ENCODE measurements around the gene FMR1.

FMR1 gene

GRCh38 chrX:147911192-147912022 is at the start of gene FMR1:
FMR1 (plus strand) TSS chrX:147911919; CDS start chrX:147912180, 261 bp downstream.
- H3K9me3 ChIP-seq: no peaks in the 10 kb centered on the region
- H3K27me3 ChIP-seq: peaks cover 37% of the 10 kb centered on the region
- peaks cover 21% of the 10 kb centered on the region for H3K4me1 ChIP-seq
- peak within 1 kb of the TSS; percentile 74 for H3K4me2 ChIP-seq
- TF ChIP-seq Cebpa-rat (IDR thresholded peaks at IDR 0.05): no peak
- H4K20me1 ChIP-seq: peaks cover 37% of the 10 kb centered on the region
- peak within 1 kb of the TSS; percentile 90 for H3K9ac ChIP-seq
- peak within 1 kb of the TSS; percentile 92 for H3K27ac ChIP-seq
- peak within 1 kb of the TSS; percentile 83 for H3K4me3 ChIP-seq
- no peaks in the 10 kb centered on the region for H3K36me3 ChIP-seq

GRCh38 chrX:147875866-147876596 is 35.7 kb upstream of the FMR1 start:
- peaks cover 26% of the 10 kb centered on the region for H3K9me3 ChIP-seq
- no peak overlapping the region for H3K4me3 ChIP-seq
- no peak overlapping the region for H3K4me2 ChIP-seq
- no peak overlapping the region for H3K27ac ChIP-seq
- no peaks in the 10 kb centered on the region for H3K36me3 ChIP-seq
- H3K27me3 ChIP-seq: peaks cover 32% of the 10 kb centered on the region
- H3K4me1 ChIP-seq: no peaks in the 10 kb centered on the region
- TF ChIP-seq Cebpa-rat (IDR thresholded peaks at IDR 0.05): no peak
- no peaks in the 10 kb centered on the region for H4K20me1 ChIP-seq
- H3K9ac ChIP-seq: no peak overlapping the region

- Histone ChIP-seq H3K4me1 (no peaks in the 10 kb centered on the region), H3K36me3 (no peaks in the 10 kb centered on the region), H3K27ac (no peak overlapping the region), H3K9ac (no peak overlapping the region), H4K20me1 (no peaks in the 10 kb centered on the region), H3K4me3 (no peak overlapping the region), H3K27me3 (peaks cover 32% of the 10 kb centered on the region), H3K9me3 (peaks cover 16% of the 10 kb centered on the region), H3K4me2 (no peak overlapping the region)
- TF ChIP-seq Cebpa-rat (IDR thresholded peaks at IDR 0.05): no peak
Measured at GRCh38 chrX:147876849-147877646, 34.7 kb upstream of the FMR1 start.

DNA sequence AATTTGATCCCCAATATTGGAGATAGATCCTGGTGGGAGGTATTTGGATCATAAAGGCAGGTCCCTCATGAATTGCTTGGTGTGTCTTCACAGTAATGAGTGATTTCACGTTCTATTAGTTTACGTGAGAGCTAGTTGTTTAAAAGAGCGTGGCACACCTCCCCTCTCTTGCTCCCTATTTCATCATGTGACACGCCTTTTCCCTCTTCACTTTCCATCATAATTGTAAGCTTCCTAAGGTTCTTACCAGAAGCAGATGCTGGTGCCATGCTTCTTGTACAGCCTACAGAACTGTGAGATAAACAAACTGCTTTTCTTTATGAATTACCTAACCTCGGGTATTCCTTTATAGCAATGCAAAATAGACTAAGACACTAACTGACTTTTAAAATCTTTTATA is 34.0 kb upstream of the FMR1 start:
- Histone ChIP-seq H3K27ac (no peak overlapping the region), H3K4me1 (no peaks in the 10 kb centered on the region), H4K20me1 (no peaks in the 10 kb centered on the region), H3K4me2 (no peak overlapping the region), H3K9ac (no peak overlapping the region), H3K27me3 (peaks cover 32% of the 10 kb centered on the region), H3K9me3 (peaks cover 10% of the 10 kb centered on the region), H3K4me3 (no peak overlapping the region), H3K36me3 (no peaks in the 10 kb centered on the region)
- TF ChIP-seq Cebpa-rat (IDR thresholded peaks at IDR 0.05): no peak

- Histone ChIP-seq H3K27me3 (peaks cover 18% of the 10 kb centered on the region), H3K36me3 (no peaks in the 10 kb centered on the region), H3K9ac (no peak overlapping the region), H3K4me3 (no peak overlapping the region), H3K9me3 (peaks cover 29% of the 10 kb centered on the region; the same call in 1 of the 2 replicates), H4K20me1 (no peaks in the 10 kb centered on the region), H3K4me2 (no peak overlapping the region), H3K27ac (no peak overlapping the region), H3K4me1 (no peaks in the 10 kb centered on the region)
- TF ChIP-seq Cebpa-rat (IDR thresholded peaks at IDR 0.05): no peak
Measured at GRCh38 chrX:147884958-147885357, 26.8 kb upstream of the FMR1 start.

- H3K27me3 ChIP-seq: peaks cover 36% of the 10 kb centered on the region
- H3K4me1 ChIP-seq: no peaks in the 10 kb centered on the region
- no peak overlapping the region for H3K9ac ChIP-seq
- no peak for TF ChIP-seq Cebpa-rat (IDR thresholded peaks at IDR 0.05)
- H3K36me3 ChIP-seq: no peaks in the 10 kb centered on the region
- no peak overlapping the region for H3K4me2 ChIP-seq
- H3K27ac ChIP-seq: no peak overlapping the region
- no peak overlapping the region for H3K4me3 ChIP-seq
- no peaks in the 10 kb centered on the region for H4K20me1 ChIP-seq
- peaks cover 25% of the 10 kb centered on the region; the same call in 1 of the 2 replicates for H3K9me3 ChIP-seq
Measured at GRCh38 chrX:147890756-147891155, 21.0 kb upstream of the FMR1 start.

DNA sequence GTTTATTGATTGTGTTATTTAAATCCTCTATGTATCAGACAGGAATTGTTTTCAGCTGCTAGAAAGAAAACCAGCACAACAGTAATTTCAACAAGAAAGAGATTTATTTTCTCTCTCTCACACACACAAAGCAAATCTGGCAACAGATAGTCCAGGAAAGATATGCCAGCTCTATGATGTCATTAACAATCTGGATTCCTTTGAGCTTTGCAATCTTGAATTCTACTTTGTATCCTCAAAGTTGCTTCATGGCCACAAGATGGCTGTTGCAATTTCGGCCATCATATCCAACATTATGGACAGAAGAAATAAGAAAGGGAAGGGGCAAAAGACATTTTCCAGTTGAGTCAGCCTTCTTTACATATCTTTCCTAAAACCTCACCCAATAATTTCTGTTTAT is 19.8 kb upstream of the FMR1 start:
- H3K9me3 ChIP-seq: peaks cover 30% of the 10 kb centered on the region
- no peak overlapping the region for H3K27ac ChIP-seq
- H3K4me2 ChIP-seq: no peak overlapping the region
- no peaks in the 10 kb centered on the region for H4K20me1 ChIP-seq
- TF ChIP-seq Cebpa-rat (IDR thresholded peaks at IDR 0.05): no peak
- no peaks in the 10 kb centered on the region for H3K4me1 ChIP-seq
- H3K4me3 ChIP-seq: no peak overlapping the region
- H3K27me3 ChIP-seq: peaks cover 36% of the 10 kb centered on the region
- H3K9ac ChIP-seq: no peak overlapping the region
- no peaks in the 10 kb centered on the region for H3K36me3 ChIP-seq

DNA sequence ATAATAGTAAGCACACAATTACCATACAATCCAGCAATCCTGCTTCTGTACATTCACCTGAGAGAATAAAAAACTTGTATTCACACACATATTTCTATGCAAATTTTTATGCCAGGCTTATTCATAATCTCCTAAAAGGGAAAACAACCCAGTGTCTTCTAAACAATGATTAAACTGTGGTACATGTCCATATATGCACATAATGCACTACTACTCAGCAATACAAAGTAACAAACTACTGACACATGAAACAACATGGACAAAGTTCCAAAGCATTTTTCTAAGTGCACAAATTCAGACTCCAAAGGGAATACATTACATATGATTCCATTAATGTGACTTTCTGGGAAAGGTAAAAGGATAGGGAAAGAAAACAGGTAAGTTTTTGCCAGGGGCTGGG is 18.0 kb upstream of the FMR1 start:
- H4K20me1 ChIP-seq: no peaks in the 10 kb centered on the region
- no peak overlapping the region for H3K4me2 ChIP-seq
- H3K4me1 ChIP-seq: no peaks in the 10 kb centered on the region
- H3K9ac ChIP-seq: no peak overlapping the region
- no peaks in the 10 kb centered on the region for H3K36me3 ChIP-seq
- peaks cover 27% of the 10 kb centered on the region for H3K9me3 ChIP-seq
- TF ChIP-seq Cebpa-rat (IDR thresholded peaks at IDR 0.05): no peak
- H3K27ac ChIP-seq: no peak overlapping the region
- no peak overlapping the region for H3K4me3 ChIP-seq
- H3K27me3 ChIP-seq: peaks cover 36% of the 10 kb centered on the region

DNA sequence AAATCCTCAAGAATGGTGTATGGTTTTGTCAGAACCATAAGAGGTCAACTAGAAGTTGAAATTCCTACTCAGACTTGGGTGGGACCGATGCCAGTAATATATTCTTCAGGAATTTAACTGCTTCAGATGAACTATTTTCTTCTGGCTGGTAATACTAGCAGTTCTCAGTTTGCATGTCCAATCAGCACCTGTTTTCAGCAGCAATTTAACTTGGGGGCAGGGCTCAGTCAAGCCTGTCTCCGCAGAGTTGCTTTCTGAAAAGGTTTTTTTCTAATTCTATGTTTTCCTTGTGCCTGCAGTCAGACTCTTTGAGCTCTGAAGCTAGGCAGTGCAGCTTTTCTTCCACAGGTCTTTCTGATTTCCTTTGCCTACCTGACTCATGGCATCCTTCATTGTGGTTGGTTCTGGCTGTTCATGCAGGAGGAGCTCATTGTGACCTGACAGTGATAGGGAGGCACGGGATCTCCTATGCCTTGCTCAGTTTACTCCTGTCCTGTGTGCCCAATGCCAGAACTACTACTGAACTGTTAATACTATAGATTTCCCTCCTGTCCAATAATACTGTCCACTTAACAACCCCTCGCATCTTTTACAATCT is 17.3 kb upstream of the FMR1 start:
- no peak for TF ChIP-seq Cebpa-rat (IDR thresholded peaks at IDR 0.05)
- no peak overlapping the region for H3K9ac ChIP-seq
- no peaks in the 10 kb centered on the region for H3K4me1 ChIP-seq
- H4K20me1 ChIP-seq: no peaks in the 10 kb centered on the region
- peaks cover 20% of the 10 kb centered on the region for H3K9me3 ChIP-seq
- H3K27me3 ChIP-seq: peaks cover 33% of the 10 kb centered on the region
- no peak overlapping the region for H3K4me2 ChIP-seq
- H3K36me3 ChIP-seq: no peaks in the 10 kb centered on the region
- H3K27ac ChIP-seq: no peak overlapping the region
- H3K4me3 ChIP-seq: no peak overlapping the region
